ENCODE data around the gene NDUFA8. TPM values are rescaled to one million over a fixed set of nuclear protein-coding genes. Genes with fewer than 3 reads are reported as not detected.

Gene NDUFA8
- total and polyA plus RNA-seq, 9 of the 15 experiments (the other 6 are each of a cell fraction or from before 2014, with no cell fraction given): 105 to 212 (median 133) TPM

- FAIRE-seq (no peak), ATAC-seq (no peak), DNase-seq (ENCODE audit: extremely low read depth in 1 of 4, low spot score in 3 of 4) (no peak)
- intact Hi-C loops (cut with micrococcal nuclease): no loop called here
- no peak overlapping the region for H2AFZ ChIP-seq (ENCODE audit: low read depth, low read length)
- H3K4me2 ChIP-seq (ENCODE audit: insufficient read depth, low read length): no peak overlapping the region
- BruUV-seq (replicated peaks): no TSS peak
- peak; percentile 64 for TF ChIP-seq TAL1 (IDR thresholded peaks at IDR 0.05)
- no peak for TF ChIP-seq RBM34 (IDR thresholded peaks at IDR 0.05; ENCODE audit: borderline replicate concordance, insufficient read depth, low read length)
- no peak for TF ChIP-seq NR0B1 (IDR thresholded peaks at IDR 0.05; ENCODE audit: partially characterized antibody)
- no peak for TF ChIP-seq SMARCC2 (IDR thresholded peaks at IDR 0.05; ENCODE audit: low read depth)
- TF ChIP-seq ARID1B (IDR thresholded peaks at IDR 0.05): peak; percentile 52
- TF ChIP-seq TCF3 (CRISPR knock-in tag; IDR thresholded peaks at IDR 0.05): peak; percentile 55
- no peak overlapping the region for H3K9ac ChIP-seq (ENCODE audit: insufficient read depth in 1 of 2, low read depth in 2 of 2, low read length in 2 of 2)
- peaks cover 0 to 3% of the 10 kb centered on the region in 2 experiments; a peak in 2 of 5 replicates for H3K4me1 ChIP-seq (replicated peaks in 1 of 2; ENCODE audit: control insufficient read depth in 2 of 2, insufficient read depth in 2 of 2, low read length in 2 of 2)
- H3K27ac ChIP-seq (ENCODE audit: extremely low read depth, low read depth, low read length): no peak overlapping the region
- H3K79me2 ChIP-seq (ENCODE audit: control insufficient read depth, insufficient read depth, low read length): peaks cover 3% of the 10 kb centered on the region; the same call in 2 of the 3 replicates
- ChIA-PET CTCF (ENCODE audit: low intra/inter-chr PET ratio) (no interaction called here), POLR2A (interaction anchor here (0.6 to 1.7 kb wide), 3 partner anchors 10 to 301 kb away, joined by 3 to 5 read pairs (median 3); no protein-coding TSS in a partner anchor)
- no peaks in the 10 kb centered on the region for H3K27me3 ChIP-seq (ENCODE audit: control insufficient read depth in 2 of 2, insufficient read depth in 2 of 2, low read length in 2 of 2)
- H4K20me1 ChIP-seq (replicated peaks; ENCODE audit: control insufficient read depth, insufficient read depth, low read length): peaks cover 14% of the 10 kb centered on the region
- WGBS (ENCODE audit: insufficient coverage, low coverage, missing lambda C conversion rate): 32% methylated on average over 2 of the region's 2 CpGs
- no peak overlapping the region for H3K4me3 ChIP-seq
- H3K9me3 ChIP-seq (replicated peaks; ENCODE audit: control insufficient read depth, insufficient read depth, low read depth, low read length): no peaks in the 10 kb centered on the region
- in situ Hi-C loops (cut with MboI): no loop called here
- H3K36me3 ChIP-seq (ENCODE audit: control insufficient read depth, insufficient read depth, low read length): peaks cover 85% of the 10 kb centered on the region
- no peaks in the 10 kb centered on the region for H3K9me1 ChIP-seq (ENCODE audit: control insufficient read depth, insufficient read depth, low read length)
These were observed 14.1 kb downstream of the NDUFA8 start for GRCh38 chr9:122145592-122145863.

Measured in K562 (cell line).